Astrocyte of the cerebellum (primary cell): ENCODE measurements around the gene PORCN.

ENCODE experiments used
- DNase-seq: peaks from one replicate; pipeline ENCODE4 v3.0.0-alpha.2; 2011; ENCODE audit warnings: low read depth
- H3K4me3 ChIP-seq: 2 replicates; pipeline ENCODE4 v1.5.1; 2011; ENCODE audit warnings: mild to moderate bottlenecking, low read depth, low read length, moderate library complexity
- CTCF ChIP-seq: IDR thresholded peaks from 2 replicates; pipeline ENCODE4 v1.5.1; 2012; ENCODE audit warnings: low read length, low read depth, moderate library complexity, mild to moderate bottlenecking; ENCODE audit errors: missing control alignments
- in situ Hi-C: cut with HindIII; loops from 2 replicates; pipeline ENCODE4 v1.10.0; 2017; ENCODE audit warnings: low sequenced_read_pairs

Gene PORCN

GRCh38 chrX:48471504-48471903 is 37.3 kb upstream of the PORCN start:
- TF ChIP-seq CTCF: no peak
- in situ Hi-C loops: no loop called here
- DNase-seq: no peak
- no peak overlapping the region for H3K4me3 ChIP-seq

- H3K4me3 ChIP-seq: no peak overlapping the region
- no peak for TF ChIP-seq CTCF
- in situ Hi-C loops: no loop called here
- DNase-seq: no peak
Measured at GRCh38 chrX:48472225-48472624, 36.6 kb upstream of the PORCN start.

- DNase-seq: no peak
- H3K4me3 ChIP-seq: no peak overlapping the region
- in situ Hi-C loops: no loop called here
- no peak for TF ChIP-seq CTCF
Measured at GRCh38 chrX:48472851-48473703, 35.7 kb upstream of the PORCN start.

GRCh38 chrX:48473704-48473990 is 35.1 kb upstream of the PORCN start:
- in situ Hi-C loops: no loop called here
- TF ChIP-seq CTCF: no peak
- H3K4me3 ChIP-seq: no peak overlapping the region
- DNase-seq: no peak

GRCh38 chrX:48474127-48474526 is 34.7 kb upstream of the PORCN start:
- no peak overlapping the region for H3K4me3 ChIP-seq
- in situ Hi-C loops: no loop called here
- TF ChIP-seq CTCF: peak; percentile 35
- no peak for DNase-seq

- no peak for TF ChIP-seq CTCF
- H3K4me3 ChIP-seq: no peak overlapping the region
- no peak for DNase-seq
- in situ Hi-C loops: no loop called here
Measured at GRCh38 chrX:48474581-48474980, 34.2 kb upstream of the PORCN start.
